Bronchial epithelial cell (primary cell): Measurements from ENCODE around the gene CCDC40. TPM values are rescaled to one million over a fixed set of nuclear protein-coding genes. Genes with fewer than 3 reads are reported as not detected.
A peak's percentile ranks its signal among the peaks of the same experiment; 100 is the strongest.

Experiments used
- DNase-seq: peaks from one replicate; pipeline ENCODE4 v3.0.0-alpha.2; 2010; ENCODE audit warnings: low read depth
- FAIRE-seq: peaks from 2 replicates; lab custom pipeline; 2011; peaks lifted over from hg19 to GRCh38; lab: Jason Lieb, UNC
- H3K27me3 ChIP-seq: 2 replicates; pipeline ENCODE4 v1.5.1; 2011; ENCODE audit warnings: low read length; ENCODE audit not compliant: control insufficient read depth, insufficient read depth
- H3K36me3 ChIP-seq: 2 replicates; pipeline ENCODE4 v1.5.1; 2011; ENCODE audit warnings: low read length; ENCODE audit not compliant: control insufficient read depth, insufficient read depth
- H3K4me3 ChIP-seq: 2 replicates; pipeline ENCODE4 v1.5.1; 2011; ENCODE audit warnings: mild to moderate bottlenecking, low read depth, low read length, control low read depth
- CTCF ChIP-seq: IDR thresholded peaks from 2 replicates; pipeline ENCODE4 v1.5.1; 2011; ENCODE audit warnings: mild to moderate bottlenecking, moderate library complexity, low read length, control low read depth, inconsistent platforms; ENCODE audit not compliant: insufficient read depth, severe bottlenecking
- total RNA-seq: library from RNA; depleted of rRNA; stranded (reverse); fragments of >200 nt; gene quantifications from 2 replicates; pipeline ENCODE4 v1.2.1, GENCODE V29; 2014

CCDC40 gene
- total RNA-seq, 1 donor from 2014 or later: 0.79 TPM

DNA sequence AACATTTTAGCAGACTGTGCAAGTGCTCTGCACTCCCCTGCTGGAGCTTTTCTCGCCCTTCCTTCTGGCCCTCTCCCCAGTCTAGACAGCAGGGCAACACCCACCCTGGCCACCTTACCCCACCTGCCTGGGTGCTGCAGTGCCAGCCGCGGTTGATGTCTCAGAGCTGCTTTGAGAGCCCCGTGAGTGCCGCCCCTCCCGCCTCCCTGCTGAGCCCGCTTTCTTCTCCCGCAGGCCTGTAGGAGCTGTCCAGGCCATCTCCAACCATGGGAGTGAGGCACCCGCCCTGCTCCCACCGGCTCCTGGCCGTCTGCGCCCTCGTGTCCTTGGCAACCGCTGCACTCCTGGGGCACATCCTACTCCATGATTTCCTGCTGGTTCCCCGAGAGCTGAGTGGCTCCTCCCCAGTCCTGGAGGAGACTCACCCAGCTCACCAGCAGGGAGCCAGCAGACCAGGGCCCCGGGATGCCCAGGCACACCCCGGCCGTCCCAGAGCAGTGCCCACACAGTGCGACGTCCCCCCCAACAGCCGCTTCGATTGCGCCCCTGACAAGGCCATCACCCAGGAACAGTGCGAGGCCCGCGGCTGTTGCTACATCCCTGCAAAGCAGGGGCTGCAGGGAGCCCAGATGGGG, 68.0 kb downstream of the CCDC40 start:
- DNase-seq (peak; percentile 28), FAIRE-seq (no peak)
- no peaks in the 10 kb centered on the region for H3K36me3 ChIP-seq
- H3K27me3 ChIP-seq: no peaks in the 10 kb centered on the region
- TF ChIP-seq CTCF: no peak
- no peak overlapping the region for H3K4me3 ChIP-seq

- Histone ChIP-seq H3K36me3 (no peaks in the 10 kb centered on the region), H3K27me3 (no peaks in the 10 kb centered on the region), H3K4me3 (no peak overlapping the region)
- no peak for TF ChIP-seq CTCF
- FAIRE-seq (no peak), DNase-seq (no peak)
Measured at GRCh38 chr17:80104956-80105375, 68.5 kb downstream of the CCDC40 start.

DNA sequence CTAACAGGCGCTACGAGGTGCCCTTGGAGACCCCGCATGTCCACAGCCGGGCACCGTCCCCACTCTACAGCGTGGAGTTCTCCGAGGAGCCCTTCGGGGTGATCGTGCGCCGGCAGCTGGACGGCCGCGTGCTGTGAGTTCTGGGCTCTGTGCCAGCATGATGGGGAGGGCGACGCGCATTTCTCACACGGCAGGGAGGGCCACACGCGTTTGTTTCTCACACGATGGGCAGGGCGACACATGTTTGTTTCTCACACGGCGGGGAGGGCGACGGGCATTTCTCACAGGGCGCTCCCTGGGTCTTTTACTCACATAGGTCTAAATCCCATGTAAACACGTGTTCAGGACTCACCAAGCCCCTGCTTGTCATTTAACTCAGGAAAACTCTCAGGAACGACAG, 69.3 kb downstream of the CCDC40 start:
- no peak for TF ChIP-seq CTCF
- FAIRE-seq (no peak), DNase-seq (peak; percentile 17)
- Histone ChIP-seq H3K36me3 (no peaks in the 10 kb centered on the region), H3K4me3 (no peak overlapping the region), H3K27me3 (no peaks in the 10 kb centered on the region)

- no peaks in the 10 kb centered on the region for H3K27me3 ChIP-seq
- FAIRE-seq (no peak), DNase-seq (no peak)
- H3K36me3 ChIP-seq: no peaks in the 10 kb centered on the region
- H3K4me3 ChIP-seq: no peak overlapping the region
- no peak for TF ChIP-seq CTCF
Measured at GRCh38 chr17:80106176-80106575, 69.7 kb downstream of the CCDC40 start.

DNA sequence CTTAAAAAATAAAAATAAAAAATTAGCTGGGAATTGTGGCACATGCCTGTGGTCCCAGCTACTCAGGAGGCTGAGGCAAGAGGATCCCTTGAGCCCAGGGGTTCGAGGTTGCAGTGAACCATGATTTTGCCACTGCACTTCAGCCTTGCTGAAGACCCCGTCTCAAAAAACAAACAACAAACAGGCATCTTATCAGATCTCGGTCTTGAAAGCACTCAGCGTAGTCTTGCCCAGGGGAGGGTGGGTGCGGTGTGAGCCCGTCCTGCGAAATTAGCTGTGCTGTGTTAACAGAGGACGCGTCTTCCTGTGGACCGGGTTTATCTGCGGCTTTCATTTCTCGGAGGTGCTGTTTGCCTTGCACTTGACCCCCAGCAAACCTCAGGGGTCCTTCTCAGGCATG, 70.3 kb downstream of the CCDC40 start:
- Histone ChIP-seq H3K36me3 (no peaks in the 10 kb centered on the region), H3K4me3 (no peak overlapping the region), H3K27me3 (no peaks in the 10 kb centered on the region)
- DNase-seq (no peak), FAIRE-seq (no peak)
- no peak for TF ChIP-seq CTCF
